ELF-1 (cell line): ENCODE data around the gene PNCK.
A peak's percentile ranks its signal among the peaks of the same experiment; 100 is the strongest.
"Not testable (repeated sequence)": the region's sequence is repeated elsewhere in the genome, so short reads cannot be mapped to it uniquely, and the experiment has no call there.

ENCODE experiments used
- DNase-seq: peaks from one replicate; pipeline ENCODE4 v3.0.0-alpha.2; 2016; ENCODE audit warnings: low read depth, low spot score

Gene PNCK

DNA sequence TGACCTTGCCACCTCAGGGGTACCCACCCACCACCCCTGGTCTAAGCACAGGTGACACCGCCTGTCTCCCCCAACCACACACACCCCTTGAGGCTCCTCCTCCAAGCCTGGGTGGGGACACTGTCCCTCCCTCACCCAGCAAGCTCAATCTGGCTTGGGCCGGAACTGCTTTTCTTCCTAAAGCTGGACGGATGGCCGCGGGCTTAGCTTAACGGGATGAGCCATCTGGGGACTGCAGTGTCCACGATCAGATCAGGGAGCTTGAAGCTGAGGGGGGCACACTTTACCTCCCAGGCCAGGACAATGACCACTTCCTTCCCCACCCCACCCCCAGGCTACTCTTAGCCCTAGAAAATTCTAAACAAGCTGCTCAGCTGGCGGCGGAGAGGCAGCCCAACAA is 13.1 kb upstream of the PNCK start:
- DNase-seq: peak; percentile 78

DNA sequence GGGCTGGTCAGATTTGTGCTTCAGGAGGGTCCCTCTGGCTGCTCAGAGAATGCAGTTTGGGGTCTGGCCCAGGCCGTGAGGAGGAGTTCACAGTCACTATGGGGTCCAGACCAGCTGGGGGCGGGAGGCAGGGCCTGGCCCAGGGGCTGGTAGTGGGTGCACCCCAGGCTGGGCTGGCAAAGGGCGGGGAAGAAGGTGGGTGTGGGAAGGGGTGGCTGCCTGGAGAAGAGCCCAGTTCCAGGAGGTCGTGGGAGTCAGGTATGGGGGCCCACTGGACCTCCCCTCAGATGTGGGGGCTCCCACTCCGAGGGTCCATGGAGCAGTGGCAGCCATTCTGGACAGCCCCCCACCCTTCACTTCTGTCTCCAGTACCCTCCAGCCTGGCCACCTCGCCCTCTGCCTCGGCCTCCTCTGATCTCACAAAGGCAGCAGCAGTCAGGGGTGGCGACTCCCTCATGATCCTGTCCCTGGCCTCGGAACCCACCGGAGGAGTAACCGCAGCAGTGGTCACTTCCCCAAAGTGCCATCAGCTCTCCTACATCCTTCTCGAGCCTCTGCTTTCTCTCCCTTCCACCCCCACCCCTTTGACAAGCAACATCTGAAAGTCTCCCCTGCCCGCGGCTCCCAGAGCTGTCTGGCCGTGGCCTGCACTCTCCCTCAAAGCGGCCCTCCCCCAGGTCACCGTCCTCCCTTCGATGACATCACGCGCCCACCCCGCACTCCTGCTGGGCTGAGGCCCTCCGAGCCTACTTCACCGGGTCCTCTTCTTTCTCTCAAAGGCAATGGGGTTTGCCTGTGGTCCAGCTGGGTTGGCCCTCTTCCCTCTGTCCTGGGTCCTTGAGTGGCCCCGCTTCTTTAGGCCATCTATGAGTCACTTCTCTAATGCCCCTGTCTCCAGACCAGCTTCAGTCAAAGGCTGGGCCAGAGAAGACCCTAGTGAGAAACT is 12.4 kb upstream of the PNCK start:
- DNase-seq: peak; percentile 64

DNA sequence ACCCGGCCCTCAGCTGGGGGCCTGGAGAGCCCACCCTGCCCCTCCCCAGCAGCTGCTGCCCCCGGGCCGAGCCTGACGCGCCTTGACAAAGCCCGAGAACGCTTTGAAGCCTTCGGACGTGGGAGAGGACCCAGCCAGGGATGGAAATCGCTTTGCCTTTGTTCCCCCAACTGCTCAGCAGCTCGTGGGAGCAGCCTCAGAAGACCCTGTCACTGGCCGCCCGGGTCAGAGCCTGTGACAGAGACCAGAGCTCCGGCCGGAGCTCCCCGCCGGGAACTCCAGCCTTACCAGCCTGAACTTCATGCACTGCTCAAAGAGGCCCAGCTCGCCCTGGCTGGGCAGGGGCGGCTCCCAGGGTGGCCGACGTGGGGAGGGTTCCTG is 11.5 kb upstream of the PNCK start:
- peak; percentile 80 for DNase-seq

DNA sequence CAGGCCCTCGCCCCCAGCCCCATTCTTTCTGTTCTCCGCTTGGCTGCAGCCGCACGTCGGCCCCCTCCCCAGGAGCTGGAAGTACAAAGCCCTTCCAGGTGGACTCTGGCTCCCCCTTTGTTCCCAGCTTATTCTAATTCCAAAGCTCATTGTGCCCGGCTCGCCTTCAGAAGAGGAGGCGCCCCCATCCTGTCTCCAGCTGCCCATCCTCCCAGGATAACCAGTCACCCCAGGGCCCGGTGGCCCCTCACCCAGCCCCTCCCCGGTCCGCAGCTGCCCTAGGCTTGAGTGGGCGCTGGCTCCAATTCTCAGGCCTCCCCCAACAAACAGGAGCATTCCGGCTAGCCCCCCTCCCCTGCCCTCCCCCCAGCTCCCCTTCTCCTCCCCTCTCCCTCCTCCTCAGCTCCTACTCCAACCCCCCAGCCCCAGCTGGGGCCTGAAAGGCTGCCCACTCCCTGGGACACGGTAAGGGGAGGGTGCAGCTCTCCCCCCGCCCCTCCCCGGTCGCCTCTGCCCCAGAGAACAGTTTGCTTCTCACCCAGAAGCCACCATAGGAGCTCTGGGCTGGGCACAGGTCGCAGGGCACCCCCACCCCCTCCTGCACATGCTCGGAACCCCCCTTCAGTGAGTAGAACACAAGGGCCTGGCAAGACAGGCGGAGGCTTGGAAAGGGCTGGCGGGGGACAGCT is 11.0 kb upstream of the PNCK start:
- no peak for DNase-seq

DNA sequence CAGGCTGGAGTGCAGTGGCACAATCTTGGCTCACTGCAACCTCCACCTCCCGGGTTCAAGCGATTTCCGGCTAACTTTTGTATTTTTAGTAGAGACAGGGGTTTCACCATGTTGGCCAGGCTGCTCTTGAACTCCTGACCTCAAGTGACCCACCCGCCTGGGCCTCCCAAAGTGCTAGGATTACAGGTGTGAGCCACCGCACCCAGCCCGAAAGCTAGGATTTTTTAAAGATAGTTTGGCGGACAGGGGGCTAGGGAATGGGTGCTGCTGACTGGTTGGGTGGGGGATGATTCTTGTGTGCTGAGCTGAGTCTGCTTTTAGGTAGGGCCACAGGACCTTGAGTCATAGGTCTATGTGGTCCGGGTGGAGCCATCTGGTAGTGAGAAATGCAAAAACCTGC is 9.9 kb upstream of the PNCK start:
- DNase-seq: not testable (repeated sequence)

DNA sequence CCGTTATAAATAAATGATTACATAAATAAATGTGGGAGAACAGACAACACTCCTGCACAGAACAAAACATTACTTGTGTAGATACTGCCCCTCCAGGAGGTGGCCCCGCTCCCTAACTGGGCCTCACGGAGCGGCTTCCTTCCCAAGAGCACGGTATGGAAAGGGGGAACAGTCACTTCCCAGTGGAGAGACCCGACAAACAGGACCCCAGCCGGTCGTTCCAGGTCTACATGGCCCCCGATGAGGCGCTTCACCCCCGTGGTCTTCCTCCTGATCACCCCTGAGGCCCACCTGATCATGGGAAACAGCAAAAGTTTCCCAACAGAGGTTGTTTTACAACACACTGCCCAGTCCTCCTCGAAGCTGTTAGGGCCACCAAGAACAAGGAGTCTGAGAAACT is 7.6 kb upstream of the PNCK start:
- DNase-seq: no peak

DNA sequence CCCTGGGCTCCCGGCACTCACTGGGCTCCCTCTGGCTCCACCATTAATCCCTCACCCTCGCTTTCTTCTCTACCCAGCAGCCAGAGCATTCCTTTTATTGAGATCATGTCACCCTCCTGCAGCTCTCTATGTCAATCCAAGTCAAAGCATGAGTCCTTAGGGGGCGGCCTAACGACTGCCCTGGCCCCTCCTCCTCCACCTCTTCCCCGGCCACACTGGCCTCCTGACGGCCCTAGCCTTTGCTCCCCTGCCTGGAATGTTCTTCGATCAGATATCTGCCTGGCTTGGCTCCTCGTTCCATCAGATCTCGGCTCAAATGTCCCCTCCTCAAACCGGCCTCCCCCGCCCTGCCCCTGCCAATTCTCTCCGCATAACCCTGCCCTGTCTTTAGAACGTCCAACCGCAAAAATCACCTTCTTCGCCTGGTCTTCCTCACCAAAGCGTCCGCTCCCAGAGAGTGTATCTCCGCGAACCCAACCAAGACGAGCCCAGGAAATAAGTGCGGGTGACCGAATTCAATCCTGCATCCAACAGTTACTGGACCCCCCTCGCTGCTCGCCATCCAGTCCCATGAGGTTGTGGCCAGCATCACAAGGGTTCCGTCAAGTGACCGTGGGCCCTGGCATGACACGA is 722 bp upstream of the PNCK start:
- DNase-seq: peak; percentile 82

DNA sequence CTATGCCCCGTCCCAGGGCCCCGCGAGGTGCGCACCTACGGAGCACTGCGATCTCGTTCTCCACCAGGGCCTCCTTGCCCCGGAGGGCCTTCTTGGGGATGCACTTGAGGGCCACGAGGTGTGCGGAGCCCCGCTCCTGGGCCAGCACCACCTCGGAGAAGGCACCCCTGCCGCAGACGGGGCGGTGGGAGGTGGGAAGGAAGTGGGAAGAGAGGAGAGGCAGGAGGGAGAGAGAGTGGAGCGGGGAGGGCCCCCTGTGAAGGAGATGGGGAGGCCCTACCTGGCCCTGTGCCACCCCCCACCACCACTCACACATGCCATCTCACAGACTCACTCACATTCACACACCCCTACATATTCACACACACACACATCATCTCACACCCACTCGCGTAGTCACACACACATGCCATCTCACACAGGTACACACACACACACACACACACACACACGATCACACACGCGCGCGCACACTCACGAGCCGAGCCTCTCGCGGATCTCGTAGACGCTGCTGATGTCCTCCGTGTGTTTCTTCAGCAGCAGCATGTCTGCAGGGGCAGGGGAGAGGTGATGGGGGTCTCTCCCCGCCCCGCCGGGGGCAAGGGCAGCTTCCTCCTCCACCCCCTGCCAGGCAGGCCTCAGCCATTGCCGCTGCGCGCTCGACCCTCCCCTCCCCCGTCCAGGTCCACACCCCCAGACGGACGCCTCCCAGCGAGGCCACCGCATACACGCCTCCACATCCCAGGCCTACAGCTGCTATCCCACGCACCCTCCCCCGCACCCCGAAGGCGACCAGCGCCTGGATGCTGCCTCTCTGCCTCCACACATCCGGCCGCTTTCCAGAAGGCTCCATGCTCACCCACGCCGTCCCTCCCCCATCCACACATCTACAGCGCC is 834 bp downstream of the PNCK start:
- DNase-seq: no peak

DNA sequence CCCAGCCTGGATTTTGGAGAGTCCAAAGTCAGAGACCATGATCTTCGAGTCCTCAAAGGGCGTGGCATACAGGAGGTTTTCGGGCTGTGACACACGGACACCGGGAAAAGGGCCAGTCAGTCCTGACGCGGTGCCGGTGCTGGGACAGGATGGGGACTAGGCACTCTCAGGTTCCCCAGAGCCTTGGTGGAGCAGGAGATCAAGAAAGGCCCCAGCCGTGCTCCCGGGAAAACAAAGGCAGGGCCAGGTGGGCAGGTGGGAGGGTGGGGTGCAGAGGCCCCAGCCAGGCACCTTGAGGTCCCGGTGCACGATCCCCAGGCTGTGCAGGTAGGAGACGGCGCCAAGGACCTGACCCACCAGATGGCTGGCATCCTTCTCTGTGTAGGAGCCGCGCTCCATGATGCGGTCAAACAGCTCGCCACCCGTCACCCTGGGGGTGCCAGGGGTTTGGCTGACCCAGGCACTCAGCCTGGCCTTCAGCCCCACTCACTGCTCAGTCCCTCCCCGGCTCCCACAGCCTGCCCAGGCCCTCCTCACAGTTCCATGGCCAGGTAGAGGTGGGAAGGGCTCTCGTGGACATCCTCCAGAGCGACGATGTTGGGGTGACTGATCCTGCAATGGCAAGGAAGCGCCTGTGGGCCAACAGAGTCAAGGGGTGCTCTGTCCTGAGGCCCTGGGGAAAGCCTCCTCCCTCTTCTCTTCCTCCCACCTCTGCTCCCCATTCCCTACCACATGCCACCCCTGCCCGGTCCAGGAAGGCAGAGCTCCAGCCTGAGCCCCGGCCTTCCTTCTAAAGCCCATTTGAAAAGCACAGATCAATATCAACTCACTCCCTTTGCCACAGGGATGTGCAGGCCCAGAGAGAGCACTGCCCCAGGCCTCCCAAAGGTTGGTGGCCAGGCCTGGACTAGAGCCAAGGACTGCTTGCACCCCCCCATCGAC is 1.8 kb downstream of the PNCK start:
- no peak for DNase-seq

DNA sequence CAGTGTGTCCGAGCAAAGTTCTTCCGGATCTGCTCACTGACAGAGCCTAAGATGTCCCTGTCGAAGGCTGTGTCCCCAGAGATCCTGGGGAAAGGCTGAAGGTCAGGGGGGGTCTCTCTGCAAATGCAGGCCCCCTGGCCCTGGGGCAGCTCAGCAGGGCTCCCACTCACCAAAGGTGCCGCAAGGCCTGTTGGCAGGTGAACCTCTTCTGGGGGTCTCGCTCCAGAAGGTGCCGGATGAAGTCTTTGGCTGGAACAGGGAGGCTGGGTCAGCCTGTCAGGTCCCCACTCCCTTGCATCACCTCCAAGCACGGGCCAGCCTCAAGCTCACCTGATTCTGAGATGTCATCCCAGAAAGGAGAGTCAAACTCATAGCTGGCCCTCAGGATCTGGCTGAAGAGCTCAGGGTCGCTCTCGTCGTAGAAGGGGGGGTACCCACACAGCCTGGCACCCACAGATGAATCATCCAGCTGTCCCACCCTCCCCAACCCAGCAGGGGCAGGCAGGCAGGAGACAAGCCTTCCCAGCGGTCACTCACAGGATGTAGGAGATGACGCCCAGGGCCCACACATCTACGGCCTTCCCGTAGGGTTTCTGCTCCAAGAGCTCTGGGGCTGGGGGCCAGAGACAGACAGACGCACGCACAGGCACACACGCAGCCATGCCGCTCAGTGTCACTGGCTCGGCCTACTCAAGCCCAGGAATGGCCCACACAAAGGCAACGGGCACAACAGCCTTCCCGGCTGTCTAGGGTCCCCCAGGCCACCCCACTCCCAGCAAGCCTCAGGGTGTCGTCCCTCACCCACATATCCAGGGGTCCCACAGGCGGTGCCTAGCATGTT is 2.6 kb downstream of the PNCK start:
- DNase-seq: no peak

DNA sequence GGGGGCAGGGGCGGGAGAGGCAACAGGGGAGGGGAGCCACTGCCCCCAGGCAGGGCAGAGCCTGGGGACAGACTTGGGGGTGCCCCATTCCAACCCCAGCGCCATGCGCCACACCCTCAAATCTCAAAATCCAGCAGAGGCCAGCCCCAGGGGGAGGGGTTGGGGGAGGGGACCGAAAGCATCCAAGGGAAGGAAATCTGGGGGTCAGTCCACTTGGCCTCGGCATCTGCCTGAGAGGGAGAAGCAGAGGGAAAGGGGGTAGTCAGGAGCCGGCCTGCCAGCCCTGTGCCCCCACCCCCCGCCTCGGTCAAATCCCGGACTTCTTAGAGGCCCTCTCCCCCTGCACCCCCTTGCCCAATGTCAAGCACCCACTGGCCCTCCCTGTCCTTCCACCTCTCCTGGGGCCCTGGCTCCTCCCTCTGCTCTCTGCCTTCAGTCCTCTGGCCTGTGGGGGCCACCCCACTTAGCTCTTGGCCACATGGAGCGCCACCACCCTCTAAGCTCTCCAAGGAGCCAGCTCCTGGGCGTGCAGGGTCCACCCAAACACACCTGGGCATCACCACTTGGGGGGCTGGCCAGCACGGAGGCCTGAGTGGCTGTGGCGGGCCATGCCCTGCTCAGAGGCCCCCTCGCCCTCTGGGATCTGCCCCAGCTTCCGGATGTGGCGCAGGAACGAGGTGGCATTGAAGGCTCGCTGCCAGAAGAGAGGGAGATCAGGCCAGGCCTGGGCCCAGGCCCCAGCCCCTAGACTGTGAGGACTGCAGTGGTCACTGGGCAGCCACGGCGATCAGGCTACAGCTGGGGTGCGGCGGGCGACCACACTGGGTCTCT is 3.5 kb downstream of the PNCK start:
- DNase-seq: no peak

DNA sequence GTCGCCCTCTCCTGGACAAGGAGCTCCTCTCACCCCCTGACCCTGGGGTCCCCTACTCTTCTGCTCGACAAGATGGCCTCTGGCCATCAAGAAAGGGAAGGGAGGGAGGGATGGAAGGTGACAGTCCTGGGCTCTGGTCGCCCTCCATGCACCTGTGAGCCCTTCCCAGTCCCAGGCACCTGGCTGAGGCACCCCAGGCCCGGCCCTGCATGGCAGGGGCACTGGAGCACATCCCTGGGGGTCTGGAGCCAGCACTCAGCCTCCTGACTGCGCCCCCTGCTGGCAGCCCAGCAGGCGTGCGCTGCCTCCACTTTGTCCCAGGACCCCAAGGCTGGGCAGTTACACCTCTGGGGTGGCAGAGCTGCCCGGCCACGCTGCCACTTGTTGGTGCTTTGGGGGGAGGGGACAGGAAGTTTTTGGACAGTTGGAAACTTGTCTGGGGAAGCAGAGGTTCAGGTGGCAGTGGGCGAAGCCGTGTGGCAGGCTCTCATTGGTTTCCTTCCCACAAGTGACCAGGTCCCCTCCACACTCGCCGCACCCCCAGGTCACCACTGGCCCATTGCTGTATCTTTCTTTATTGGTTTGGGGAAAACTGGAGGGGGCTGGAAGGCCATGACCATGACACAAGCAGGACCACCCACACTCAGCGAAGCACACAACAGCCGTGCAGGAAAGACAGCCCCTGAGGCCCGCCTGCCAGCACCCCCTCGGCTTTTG is 4.3 kb downstream of the PNCK start:
- peak; percentile 81 for DNase-seq

DNA sequence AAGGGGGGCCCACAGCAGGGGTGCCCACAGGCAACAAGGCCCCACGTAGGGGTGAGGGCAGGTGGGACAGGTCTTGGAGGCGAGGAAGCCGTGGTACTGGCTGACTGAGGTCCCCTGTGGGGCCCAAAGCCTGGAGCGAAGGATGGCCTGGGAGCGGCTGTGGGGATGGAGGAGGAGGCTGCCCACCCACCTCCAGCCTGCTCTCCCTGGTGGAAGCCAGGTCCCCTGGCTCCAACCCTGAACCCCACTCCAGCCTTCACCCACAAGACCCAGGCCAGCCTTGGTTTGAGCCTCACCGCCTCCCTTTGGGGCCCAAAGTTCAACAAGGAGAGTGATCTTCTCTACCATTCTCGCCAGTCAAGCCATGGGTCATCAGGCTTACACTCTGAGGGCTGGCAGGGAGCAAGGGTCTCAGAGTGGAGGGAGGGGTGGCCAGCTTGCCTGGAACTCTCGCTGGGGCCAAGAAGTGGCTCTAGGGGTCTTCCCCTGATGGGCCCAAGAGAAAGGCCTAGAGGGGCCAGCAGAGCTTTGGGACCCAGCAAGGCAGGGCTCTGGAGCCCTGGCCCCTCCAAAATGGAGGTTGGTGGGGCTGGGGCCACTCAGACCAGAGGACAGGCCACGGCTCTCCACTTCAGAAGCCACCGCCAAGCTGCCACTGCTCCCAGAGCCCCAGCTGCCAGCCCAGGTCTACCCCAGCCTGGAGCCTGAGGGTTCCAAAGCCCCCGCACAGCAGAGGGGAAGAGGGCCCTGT is 5.0 kb downstream of the PNCK start:
- DNase-seq: no peak

DNA sequence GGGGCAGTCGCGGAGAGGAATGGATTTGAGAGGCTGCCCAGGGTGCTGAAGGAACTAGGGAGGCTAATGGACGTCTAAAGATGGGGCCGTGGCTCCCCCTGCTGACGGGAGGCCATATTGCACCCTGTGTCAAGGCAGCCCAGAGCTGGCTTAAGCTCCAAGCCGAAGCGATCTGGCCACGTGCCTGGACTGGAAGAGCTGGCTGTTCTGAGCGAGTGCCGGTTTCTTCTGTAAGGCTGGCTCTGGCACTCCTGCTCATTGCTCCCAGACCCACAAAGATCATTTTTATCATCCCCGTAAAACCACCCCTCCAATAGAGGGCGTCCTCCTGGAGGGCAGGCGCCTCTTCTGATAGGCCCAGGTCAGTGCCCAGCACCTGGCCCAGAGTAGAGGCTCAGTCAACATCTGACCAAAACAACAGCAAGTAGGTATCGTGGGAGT is 5.6 kb downstream of the PNCK start:
- DNase-seq: peak; percentile 96

DNA sequence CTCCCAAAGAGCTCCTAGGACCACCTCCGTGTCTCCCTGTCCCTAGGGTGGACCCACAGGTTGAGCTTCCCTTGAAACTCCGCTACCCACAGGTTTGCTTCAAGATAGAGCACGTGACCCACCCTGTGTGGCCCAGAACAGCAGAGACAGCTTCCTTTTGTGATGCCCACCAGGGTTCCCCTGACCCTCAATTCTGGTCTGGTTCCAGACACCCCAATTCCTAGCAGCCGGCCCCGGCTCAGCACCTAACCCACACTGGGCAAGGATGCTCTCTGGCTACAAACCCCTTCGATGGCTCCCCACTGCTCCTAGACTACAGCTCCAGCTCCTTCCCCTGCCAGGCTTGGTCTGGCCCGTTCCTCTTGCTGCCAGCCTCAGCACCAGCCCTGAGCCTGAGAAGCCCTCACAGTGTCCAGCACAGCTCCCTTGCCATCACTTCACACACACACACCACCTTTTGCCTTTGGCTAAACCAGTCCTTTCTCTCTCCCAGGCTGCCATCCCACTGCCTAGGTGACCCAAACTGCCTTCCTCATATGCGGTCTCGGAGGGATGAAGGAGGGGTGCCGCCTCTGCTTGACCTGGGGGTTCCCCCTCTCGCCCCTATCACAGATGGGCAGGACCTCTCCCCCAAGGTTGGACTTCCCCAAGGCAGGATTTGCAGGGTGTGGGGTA is 6.2 kb downstream of the PNCK start:
- no peak for DNase-seq

DNA sequence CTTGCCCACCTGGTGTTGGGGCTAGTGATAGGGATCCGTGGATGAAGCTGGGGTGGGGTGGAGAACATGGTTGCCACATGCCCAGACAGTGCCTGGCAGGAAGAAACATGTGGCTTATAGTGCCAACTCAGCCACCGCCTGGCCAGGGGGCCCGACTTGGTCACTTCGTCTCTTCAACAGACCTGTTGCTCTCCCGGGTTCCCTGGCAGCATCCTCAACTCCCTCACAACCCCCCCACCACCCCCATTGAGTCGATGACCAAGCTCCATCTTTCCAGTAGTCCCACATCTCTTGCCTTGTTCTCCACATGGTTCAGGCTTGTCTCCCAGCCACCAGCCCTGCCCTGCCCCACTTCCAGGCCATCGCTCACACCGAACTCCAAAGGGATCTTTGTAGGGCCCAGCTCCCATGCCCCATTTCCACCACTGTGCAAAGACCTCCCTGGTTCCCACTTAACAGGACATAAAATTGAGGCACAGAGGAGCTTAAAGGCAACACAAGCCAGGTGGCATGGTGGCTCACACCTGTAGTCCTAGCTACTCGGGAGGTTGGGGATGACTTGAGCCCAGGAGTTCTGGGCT is 7.8 kb downstream of the PNCK start:
- no peak for DNase-seq
